PFSK-1 (cell line): ENCODE measurements around the gene GNG3.

Experiments used
- SIN3A ChIP-seq: IDR thresholded peaks from 2 replicates; pipeline ENCODE4 v1.6.1; 2012; ENCODE audit warnings: mild to moderate bottlenecking, low read length, moderate library complexity, borderline replicate concordance; ENCODE audit not compliant: insufficient read depth
- TAF1 ChIP-seq: IDR thresholded peaks from 2 replicates; pipeline ENCODE4 v1.6.1; 2012; ENCODE audit warnings: low read length, control low read depth, borderline replicate concordance; ENCODE audit not compliant: insufficient read depth
- TF ChIP-seq, protein P1 (sequence below), 2 experiments: IDR thresholded peaks; 2 replicates each; pipeline versions ENCODE4 v1.6.1 to v1.8.0; 2011 to 2012; ENCODE audit warnings: low read depth in 2 of 2, low read length in 2 of 2, control low read depth in 1 of 2, inconsistent platforms in 1 of 2, mild to moderate bottlenecking in 1 of 2, moderate library complexity in 1 of 2; ENCODE audit not compliant: insufficient read depth in 1 of 2

DNA sequence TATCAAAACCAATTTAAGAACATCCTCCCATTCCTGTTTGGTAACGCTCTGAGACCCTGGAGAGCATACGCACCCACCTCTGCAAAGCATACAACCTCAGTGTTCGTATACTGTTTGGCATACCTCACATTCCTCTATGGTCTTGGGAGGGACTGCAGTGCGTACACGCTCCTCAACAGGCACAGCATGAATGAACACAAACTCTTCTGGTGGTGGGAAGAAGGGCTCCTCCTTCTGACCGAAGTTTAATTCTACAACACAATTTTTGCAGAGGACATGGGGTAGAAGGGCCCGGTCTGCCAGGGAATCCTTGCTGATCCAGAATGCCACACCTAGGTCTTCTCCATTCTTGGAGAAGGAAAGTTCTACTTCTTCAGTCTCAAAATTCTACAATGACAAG is 14.5 kb downstream of the GNG3 start:
- TF ChIP-seq, protein P1, sequence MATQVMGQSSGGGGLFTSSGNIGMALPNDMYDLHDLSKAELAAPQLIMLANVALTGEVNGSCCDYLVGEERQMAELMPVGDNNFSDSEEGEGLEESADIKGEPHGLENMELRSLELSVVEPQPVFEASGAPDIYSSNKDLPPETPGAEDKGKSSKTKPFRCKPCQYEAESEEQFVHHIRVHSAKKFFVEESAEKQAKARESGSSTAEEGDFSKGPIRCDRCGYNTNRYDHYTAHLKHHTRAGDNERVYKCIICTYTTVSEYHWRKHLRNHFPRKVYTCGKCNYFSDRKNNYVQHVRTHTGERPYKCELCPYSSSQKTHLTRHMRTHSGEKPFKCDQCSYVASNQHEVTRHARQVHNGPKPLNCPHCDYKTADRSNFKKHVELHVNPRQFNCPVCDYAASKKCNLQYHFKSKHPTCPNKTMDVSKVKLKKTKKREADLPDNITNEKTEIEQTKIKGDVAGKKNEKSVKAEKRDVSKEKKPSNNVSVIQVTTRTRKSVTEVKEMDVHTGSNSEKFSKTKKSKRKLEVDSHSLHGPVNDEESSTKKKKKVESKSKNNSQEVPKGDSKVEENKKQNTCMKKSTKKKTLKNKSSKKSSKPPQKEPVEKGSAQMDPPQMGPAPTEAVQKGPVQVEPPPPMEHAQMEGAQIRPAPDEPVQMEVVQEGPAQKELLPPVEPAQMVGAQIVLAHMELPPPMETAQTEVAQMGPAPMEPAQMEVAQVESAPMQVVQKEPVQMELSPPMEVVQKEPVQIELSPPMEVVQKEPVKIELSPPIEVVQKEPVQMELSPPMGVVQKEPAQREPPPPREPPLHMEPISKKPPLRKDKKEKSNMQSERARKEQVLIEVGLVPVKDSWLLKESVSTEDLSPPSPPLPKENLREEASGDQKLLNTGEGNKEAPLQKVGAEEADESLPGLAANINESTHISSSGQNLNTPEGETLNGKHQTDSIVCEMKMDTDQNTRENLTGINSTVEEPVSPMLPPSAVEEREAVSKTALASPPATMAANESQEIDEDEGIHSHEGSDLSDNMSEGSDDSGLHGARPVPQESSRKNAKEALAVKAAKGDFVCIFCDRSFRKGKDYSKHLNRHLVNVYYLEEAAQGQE (IDR thresholded peaks at IDR 0.05; ENCODE audit: insufficient read depth in 1 of 2, low read depth in 2 of 2, low read length in 2 of 2), result no peak
- TF ChIP-seq SIN3A (no peak), TAF1 (no peak)
